PFSK-1 (cell line): ENCODE data around the gene TMEM87A.

Experiments
- POLR2AphosphoS5 ChIP-seq: IDR thresholded peaks from 2 replicates; pipeline ENCODE4 v1.6.1; 2012; ENCODE audit warnings: low read depth, mild to moderate bottlenecking, control low read depth, low read length, moderate library complexity
- REST ChIP-seq, 2 experiments: IDR thresholded peaks; 2 replicates each; pipeline versions ENCODE4 v1.6.1 to v1.8.0; 2011 to 2012; ENCODE audit warnings: low read depth in 2 of 2, low read length in 2 of 2, control low read depth in 1 of 2, inconsistent platforms in 1 of 2, mild to moderate bottlenecking in 1 of 2, moderate library complexity in 1 of 2; ENCODE audit not compliant: insufficient read depth in 1 of 2
- TAF1 ChIP-seq: IDR thresholded peaks from 2 replicates; pipeline ENCODE4 v1.6.1; 2012; ENCODE audit warnings: low read length, control low read depth, borderline replicate concordance; ENCODE audit not compliant: insufficient read depth

GRCh38 chr15:42289166-42289565 lies 15.9 kb upstream of the TMEM87A start:
- TF ChIP-seq TAF1 (no peak), REST (IDR thresholded peaks at IDR 0.05; ENCODE audit: insufficient read depth in 1 of 2, low read depth in 2 of 2, low read length in 2 of 2) (no peak), POLR2AphosphoS5 (no peak)
